ENCODE measurements around the gene RGS13. TPM values are rescaled to one million over a fixed set of nuclear protein-coding genes. Genes with fewer than 3 reads are reported as not detected.

RGS13 gene
- total RNA-seq, 3 donors from 2014 or later (not counting 1 experiment from before 2014, with no cell fraction given) = 0.45 to 1.3 (median 0.77) TPM

GRCh38 chr1:192615055-192615454 is 20.9 kb upstream of the RGS13 start:
- Mint-ChIP-seq H3K4me3 (no peak overlapping the region), H3K4me1 (no peaks in the 10 kb centered on the region), H3K27me3 (ENCODE audit: low read depth in 2 of 2) (peaks cover 0 to 5% of the 10 kb centered on the region in 2 donors), H3K36me3 (no peaks in the 10 kb centered on the region), H3K9me3 (no peaks in the 10 kb centered on the region), H3K27ac (no peak overlapping the region)
- intact Hi-C loops (cut with micrococcal nuclease) = no loop called here
- TF ChIP-seq CTCF (IDR thresholded peaks at IDR 0.05) = no peak
- no peaks in the 10 kb centered on the region for H3K27me3 ChIP-seq (ENCODE audit: control insufficient read depth, insufficient read depth, low read length)
- ATAC-seq (no peak), DNase-seq (no peak)
- H3K4me1 ChIP-seq (ENCODE audit: control insufficient read depth, insufficient read depth, low read length) = no peaks in the 10 kb centered on the region
- no peaks in the 10 kb centered on the region for H3K36me3 ChIP-seq (ENCODE audit: control insufficient read depth, insufficient read depth, low read length)
- H3K27ac ChIP-seq (ENCODE audit: low read length) = no peak overlapping the region
- WGBS (ENCODE audit: insufficient coverage) = no CpG with 5 or more reads among the region's 1 CpG
- no peak overlapping the region for H3K4me3 ChIP-seq (ENCODE audit: low read length)
- no peaks in the 10 kb centered on the region for H3K9me3 ChIP-seq (ENCODE audit: control insufficient read depth, insufficient read depth, low read length)

GRCh38 chr1:192620071-192620635 is 15.8 kb upstream of the RGS13 start:
- H3K9me3 ChIP-seq (ENCODE audit: control insufficient read depth, insufficient read depth, low read length) = no peaks in the 10 kb centered on the region
- no peak overlapping the region for H3K27ac Mint-ChIP-seq
- no peaks in the 10 kb centered on the region for H3K36me3 ChIP-seq (ENCODE audit: control insufficient read depth, insufficient read depth, low read length)
- H3K4me3 ChIP-seq (ENCODE audit: low read length) = no peak overlapping the region
- no peaks in the 10 kb centered on the region for H3K4me1 Mint-ChIP-seq
- H3K4me1 ChIP-seq (ENCODE audit: control insufficient read depth, insufficient read depth, low read length) = no peaks in the 10 kb centered on the region
- no peak overlapping the region for H3K4me3 Mint-ChIP-seq
- no peaks in the 10 kb centered on the region for H3K27me3 ChIP-seq (ENCODE audit: control insufficient read depth, insufficient read depth, low read length)
- no peak for ATAC-seq
- H3K27me3 Mint-ChIP-seq (ENCODE audit: low read depth in 2 of 2) = peaks cover 6 to 23% of the 10 kb centered on the region in 2 donors
- intact Hi-C loops (cut with micrococcal nuclease) = no loop called here
- DNase-seq = no peak
- H3K27ac ChIP-seq (ENCODE audit: low read length) = no peak overlapping the region
- no peaks in the 10 kb centered on the region for H3K36me3 Mint-ChIP-seq
- no peaks in the 10 kb centered on the region for H3K9me3 Mint-ChIP-seq
- TF ChIP-seq CTCF (IDR thresholded peaks at IDR 0.05) = no peak

- ATAC-seq (no peak), DNase-seq (no peak)
- Histone ChIP-seq H3K9me3 (ENCODE audit: control insufficient read depth, insufficient read depth, low read length) (no peaks in the 10 kb centered on the region), H3K36me3 (ENCODE audit: control insufficient read depth, insufficient read depth, low read length) (no peaks in the 10 kb centered on the region), H3K27me3 (ENCODE audit: control insufficient read depth, insufficient read depth, low read length) (peaks cover 2% of the 10 kb centered on the region), H3K4me3 (ENCODE audit: low read length) (no peak overlapping the region), H3K27ac (ENCODE audit: low read length) (no peak overlapping the region), H3K4me1 (ENCODE audit: control insufficient read depth, insufficient read depth, low read length) (no peaks in the 10 kb centered on the region)
- no peaks in the 10 kb centered on the region for H3K9me3 Mint-ChIP-seq
- no peaks in the 10 kb centered on the region for H3K36me3 Mint-ChIP-seq
- TF ChIP-seq CTCF (IDR thresholded peaks at IDR 0.05) = no peak
- no peak overlapping the region for H3K27ac Mint-ChIP-seq
- WGBS (ENCODE audit: insufficient coverage) = 75% methylated on average over 2 of the region's 3 CpGs
- intact Hi-C loops (cut with micrococcal nuclease) = no loop called here
- no peak overlapping the region for H3K4me3 Mint-ChIP-seq
- H3K4me1 Mint-ChIP-seq = no peaks in the 10 kb centered on the region
- peaks cover 13 to 23% of the 10 kb centered on the region in 2 donors for H3K27me3 Mint-ChIP-seq (ENCODE audit: low read depth in 2 of 2)
These were observed 9.4 kb upstream of the RGS13 start for GRCh38 chr1:192626366-192627179.
